ENCODE results near the gene BAMBI. TPM values are rescaled to one million over a fixed set of nuclear protein-coding genes. Genes with fewer than 3 reads are reported as not detected.

BAMBI gene
- total and polyA plus RNA-seq, 2 of the 8 experiments (the other 6 are each of a cell fraction or from before 2014, with no cell fraction given), result 5.6 to 26.4 TPM

- ChIA-PET CTCF (ENCODE audit: partially characterized antibody) (interaction anchor here (0.7 to 1.3 kb wide), 2 partner anchors 29 to 325 kb away, joined by 3 read pairs; no protein-coding TSS in a partner anchor), POLR2A (ENCODE audit: partially characterized antibody) (no interaction called here)
- peaks cover 0 to 2% (median 0%) of the 10 kb centered on the region in 4 experiments; a peak in 1 of 7 replicates for H3K4me1 ChIP-seq (replicated peaks in 1 of 4; ENCODE audit: control insufficient read depth in 3 of 4, insufficient read depth in 4 of 4, low read length in 3 of 4)
- H3K9ac ChIP-seq (replicated peaks in 1 of 4; ENCODE audit: extremely low read depth in 1 of 4, low read depth in 3 of 4, low read length in 3 of 4), result no peak overlapping the region
- no peak overlapping the region for H3K18ac ChIP-seq (ENCODE audit: extremely low read depth, low read length)
- H2AK5ac ChIP-seq (ENCODE audit: low read depth, low read length), result peak overlapping the region; percentile 24; the same call in 1 of the 2 replicates
- H4K20me1 ChIP-seq (replicated peaks in 1 of 2; ENCODE audit: control insufficient read depth in 1 of 2, insufficient read depth in 2 of 2, low read length in 2 of 2), result no peaks in the 10 kb centered on the region
- no peak overlapping the region for H2BK120ac ChIP-seq (replicated peaks; ENCODE audit: low read depth, low read length)
- H2BK20ac ChIP-seq (ENCODE audit: low read length), result no peak overlapping the region
- H3K23me2 ChIP-seq (ENCODE audit: low read depth, low read length), result peaks cover 10% of the 10 kb centered on the region; the same call in 1 of the 2 replicates
- no peak overlapping the region for H2BK15ac ChIP-seq (ENCODE audit: low read length)
- H3K23ac ChIP-seq (ENCODE audit: insufficient read length), result no peak overlapping the region
- H4K5ac ChIP-seq (ENCODE audit: insufficient read length, low read depth, low read length), result no peak overlapping the region
- FAIRE-seq (no peak), DNase-seq (ENCODE audit: low read depth in 1 of 2, low spot score in 2 of 2) (no peak)
- H3K14ac ChIP-seq (ENCODE audit: insufficient read length), result no peak overlapping the region
- no peak overlapping the region for H4K91ac ChIP-seq (replicated peaks; ENCODE audit: insufficient read length, low read length)
- no peaks in the 10 kb centered on the region for H3K9me3 ChIP-seq (ENCODE audit: insufficient read depth in 2 of 2, low read depth in 1 of 2, low read length in 1 of 2)
- 91% methylated on average over 12 of the region's 12 CpGs; no CpG with 5 or more reads in 1 of the 2 experiments for WGBS, 2 experiments (ENCODE audit: extremely low coverage in 1 of 2, insufficient coverage in 1 of 2, insufficient read length in 1 of 2, insufficient replicate concordance in 2 of 2, low coverage in 1 of 2, low lambda C conversion rate in 2 of 2, missing lambda C conversion rate in 1 of 2)
- H3K4me3 ChIP-seq (ENCODE audit: extremely low read depth in 1 of 4, insufficient read depth in 2 of 4, low read depth in 3 of 4, low read length in 4 of 4), result no peak overlapping the region
- no peak overlapping the region for H3K27ac ChIP-seq (ENCODE audit: low read depth, low read length)
- no peak overlapping the region for H3K56ac ChIP-seq (replicated peaks; ENCODE audit: insufficient read length, low read depth, low read length)
- H3K27me3 ChIP-seq (replicated peaks in 1 of 4; ENCODE audit: control insufficient read depth in 3 of 4, extremely low read depth in 1 of 4, insufficient read depth in 3 of 4, low read length in 3 of 4), result peaks cover 4 to 30% (median 20%) of the 10 kb centered on the region in 4 experiments; a peak in 6 of 7 replicates
- H3K4me2 ChIP-seq (ENCODE audit: insufficient read depth in 1 of 2, low read depth in 2 of 2, low read length in 2 of 2), result no peak overlapping the region
- no peak overlapping the region for H2BK12ac ChIP-seq (ENCODE audit: low read depth, low read length)
- no peaks in the 10 kb centered on the region for H3K79me2 ChIP-seq (ENCODE audit: control insufficient read depth in 1 of 2, insufficient read depth in 2 of 2, low read length in 2 of 2)
- H2AFZ ChIP-seq (ENCODE audit: low read length), result no peak overlapping the region
- no peak overlapping the region for H4K8ac ChIP-seq (ENCODE audit: extremely low read depth, insufficient read depth, low read length)
- H3K79me1 ChIP-seq (ENCODE audit: low read depth, low read length), result no peaks in the 10 kb centered on the region
- H3K4ac ChIP-seq (replicated peaks; ENCODE audit: insufficient read length, low read depth, low read length), result no peak overlapping the region
- H3K36me3 ChIP-seq (ENCODE audit: control insufficient read depth in 2 of 4, insufficient read depth in 4 of 4, low read length in 3 of 4), result no peaks in the 10 kb centered on the region
- no peak overlapping the region for H2BK5ac ChIP-seq (ENCODE audit: low read depth, low read length)
- TF ChIP-seq TCF12 (IDR thresholded peaks at IDR 0.05; ENCODE audit: low read depth, low read length) (no peak), ZNF274 (IDR thresholded peaks at IDR 0.05; ENCODE audit: borderline replicate concordance, extremely low read depth, low read length) (no peak), PHF8 (conservative IDR thresholded peaks at IDR 0.05; ENCODE audit: low read depth, low read length) (no peak), POLR2AphosphoS5 (IDR thresholded peaks at IDR 0.05; ENCODE audit: low read depth, low read length) (no peak), TAF1 (IDR thresholded peaks at IDR 0.05; ENCODE audit: low read depth, low read length) (no peak), ASH2L (IDR thresholded peaks at IDR 0.05; ENCODE audit: low read length) (no peak), SIX5 (IDR thresholded peaks at IDR 0.05; ENCODE audit: low read depth, low read length) (no peak), SIRT6 (IDR thresholded peaks at IDR 0.05; ENCODE audit: low read length) (no peak), CTCF (IDR thresholded peaks at IDR 0.05; ENCODE audit: control extremely low read depth in 1 of 3, insufficient read depth in 1 of 3, low read depth in 1 of 3, low read length in 3 of 3) (no peak), MAX (IDR thresholded peaks at IDR 0.05) (no peak), YY1 (IDR thresholded peaks at IDR 0.05; ENCODE audit: low read depth, low read length) (no peak)
Measured at GRCh38 chr10:28666751-28667467, 10.4 kb upstream of the BAMBI start.

Measured in H1 (cell line).